Measurements from ENCODE around the gene NRBP1.

The NRBP1 gene

GRCh38 chr2:27428213-27428977 lies at the start of gene NRBP1:
Gene NRBP1 (plus strand): TSS chr2:27428631. CDS start chr2:27433274, 4,643 bp downstream.
- DNase-seq, result peak; percentile 69 to 88 (median 80)

GRCh38 chr2:27378809-27379290 lies 49.6 kb upstream of the NRBP1 start:
- DNase-seq, result no peak

GRCh38 chr2:27379383-27379835 lies 49.0 kb upstream of the NRBP1 start:
- no peak for DNase-seq

GRCh38 chr2:27379836-27380625 lies 48.4 kb upstream of the NRBP1 start:
- peak in 1 of 4 experiments; percentile 43 for DNase-seq

GRCh38 chr2:27380626-27381545 lies 47.5 kb upstream of the NRBP1 start, which contains the start of gene ZNF513:
Gene ZNF513 (minus strand): TSS chr2:27380734. CDS start chr2:27380526, 208 bp downstream.
- peak; percentile 51 to 82 (median 72) for DNase-seq

GRCh38 chr2:27381577-27382181 lies 46.8 kb upstream of the NRBP1 start:
- DNase-seq, result no peak

GRCh38 chr2:27390822-27391679 lies 37.4 kb upstream of the NRBP1 start:
- no peak for DNase-seq

GRCh38 chr2:27393225-27393624 lies 35.2 kb upstream of the NRBP1 start:
- no peak for DNase-seq

GRCh38 chr2:27398962-27399361 lies 29.5 kb upstream of the NRBP1 start:
- no peak for DNase-seq

- no peak for DNase-seq
These were observed 27.9 kb upstream of the NRBP1 start for GRCh38 chr2:27400348-27401135.

- no peak for DNase-seq
These were observed 20.5 kb upstream of the NRBP1 start for GRCh38 chr2:27407798-27408491.

- DNase-seq, result no peak
These were observed 19.7 kb upstream of the NRBP1 start for GRCh38 chr2:27408601-27409320.

GRCh38 chr2:27409321-27410073 lies 18.9 kb upstream of the NRBP1 start, which contains the start of gene PPM1G:
Gene PPM1G (minus strand): TSS chr2:27409591. CDS start chr2:27409422, 169 bp downstream.
- DNase-seq, result peak; percentile 90 to 97 (median 95)

- DNase-seq, result no peak
These were observed 15.8 kb upstream of the NRBP1 start for GRCh38 chr2:27412419-27413152.

- no peak for DNase-seq
These were observed 12.3 kb upstream of the NRBP1 start for GRCh38 chr2:27416151-27416550.

- DNase-seq, result no peak
These were observed 7.4 kb upstream of the NRBP1 start for GRCh38 chr2:27420996-27421395.

GRCh38 chr2:27421660-27422250 lies 6.7 kb upstream of the NRBP1 start:
- DNase-seq, result no peak

All from activated naive CD4-positive, alpha-beta T cell (primary cell).